ENCODE data around the gene PDCD7. TPM values are rescaled to one million over a fixed set of nuclear protein-coding genes. Genes with fewer than 3 reads are reported as not detected.

Gene PDCD7
- total RNA-seq, 1 donor from 2014 or later: 19.3 TPM

GRCh38 chr15:65068403-65068788, 65.2 kb downstream of the PDCD7 start:
- Mint-ChIP-seq H3K36me3 (ENCODE audit: low read depth, unreplicated experiment) (no peaks in the 10 kb centered on the region), H3K4me1 (ENCODE audit: unreplicated experiment) (peaks cover 2% of the 10 kb centered on the region), H3K9me3 (ENCODE audit: unreplicated experiment) (no peaks in the 10 kb centered on the region), H3K27ac (ENCODE audit: unreplicated experiment) (no peak overlapping the region), H3K4me3 (ENCODE audit: unreplicated experiment) (peak overlapping the region; percentile 78), H3K27me3 (ENCODE audit: unreplicated experiment) (peaks cover 6% of the 10 kb centered on the region)
- no peak for DNase-seq (ENCODE audit: low spot score)
- TF ChIP-seq, protein P1, sequence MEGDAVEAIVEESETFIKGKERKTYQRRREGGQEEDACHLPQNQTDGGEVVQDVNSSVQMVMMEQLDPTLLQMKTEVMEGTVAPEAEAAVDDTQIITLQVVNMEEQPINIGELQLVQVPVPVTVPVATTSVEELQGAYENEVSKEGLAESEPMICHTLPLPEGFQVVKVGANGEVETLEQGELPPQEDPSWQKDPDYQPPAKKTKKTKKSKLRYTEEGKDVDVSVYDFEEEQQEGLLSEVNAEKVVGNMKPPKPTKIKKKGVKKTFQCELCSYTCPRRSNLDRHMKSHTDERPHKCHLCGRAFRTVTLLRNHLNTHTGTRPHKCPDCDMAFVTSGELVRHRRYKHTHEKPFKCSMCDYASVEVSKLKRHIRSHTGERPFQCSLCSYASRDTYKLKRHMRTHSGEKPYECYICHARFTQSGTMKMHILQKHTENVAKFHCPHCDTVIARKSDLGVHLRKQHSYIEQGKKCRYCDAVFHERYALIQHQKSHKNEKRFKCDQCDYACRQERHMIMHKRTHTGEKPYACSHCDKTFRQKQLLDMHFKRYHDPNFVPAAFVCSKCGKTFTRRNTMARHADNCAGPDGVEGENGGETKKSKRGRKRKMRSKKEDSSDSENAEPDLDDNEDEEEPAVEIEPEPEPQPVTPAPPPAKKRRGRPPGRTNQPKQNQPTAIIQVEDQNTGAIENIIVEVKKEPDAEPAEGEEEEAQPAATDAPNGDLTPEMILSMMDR (IDR thresholded peaks at IDR 0.05; ENCODE audit: unreplicated experiment): no peak

DNA sequence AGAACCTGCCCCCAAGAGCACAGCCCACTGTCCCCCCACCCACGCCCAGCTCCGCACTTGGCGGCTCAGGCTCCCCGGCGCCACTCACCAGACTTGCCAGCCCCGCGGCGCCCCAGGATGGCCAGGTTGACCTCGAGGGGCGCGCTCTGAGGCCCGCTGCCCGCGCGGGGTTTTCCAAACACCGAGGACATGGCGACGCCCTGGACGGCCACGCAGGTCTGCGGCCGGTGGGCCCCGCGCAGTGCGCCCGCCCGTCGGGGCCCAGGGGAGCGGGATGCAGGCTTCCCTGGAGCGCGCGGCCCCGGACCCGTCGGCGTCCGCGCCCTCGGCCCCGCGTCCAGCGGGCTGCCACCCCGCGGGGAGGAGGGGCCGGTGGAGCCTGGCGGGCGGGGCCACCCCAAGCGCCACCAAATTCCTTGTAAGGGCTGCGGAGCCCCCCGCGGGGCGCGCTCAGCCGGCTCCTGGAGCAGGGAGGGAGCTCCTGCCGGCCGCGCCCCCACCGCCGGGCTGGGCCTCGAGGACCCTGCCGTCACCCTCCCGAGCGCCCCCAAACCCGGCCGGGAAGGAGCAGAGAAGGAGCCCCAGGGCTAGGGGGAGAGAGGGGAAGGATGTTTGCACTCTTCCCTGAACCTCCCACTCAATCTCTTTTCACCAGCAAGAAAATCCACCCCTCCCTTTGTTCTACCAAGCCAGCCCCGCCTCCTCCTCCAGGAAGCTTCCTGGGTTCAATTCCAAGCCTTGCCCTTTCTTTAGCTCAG, 65.8 kb downstream of the PDCD7 start, which contains the start of gene RASL12:
RASL12 (minus strand) TSS at position 347 of the 758 bp plus-strand sequence; CDS start at position 191, 156 bp downstream.
- no peak for DNase-seq (ENCODE audit: low spot score)
- Mint-ChIP-seq H3K4me1 (ENCODE audit: unreplicated experiment) (peaks cover 2% of the 10 kb centered on the region), H3K27ac (ENCODE audit: unreplicated experiment) (no peak within 1 kb of the TSS), H3K36me3 (ENCODE audit: low read depth, unreplicated experiment) (no peaks in the 10 kb centered on the region), H3K4me3 (ENCODE audit: unreplicated experiment) (peak within 1 kb of the TSS; percentile 78), H3K27me3 (ENCODE audit: unreplicated experiment) (peaks cover 6% of the 10 kb centered on the region), H3K9me3 (ENCODE audit: unreplicated experiment) (no peaks in the 10 kb centered on the region)
- TF ChIP-seq, protein P1 (IDR thresholded peaks at IDR 0.05; ENCODE audit: unreplicated experiment): no peak

Other genes with a start within 250 kb of the PDCD7 start
- gene ANKDD1A, start 221.9 kb downstream of the PDCD7 start, total RNA-seq (ENCODE audit: unreplicated experiment): 6.9 TPM
- 59.9 TPM for gene SPG21, start 143.9 kb downstream of the PDCD7 start, total RNA-seq (ENCODE audit: unreplicated experiment)
- gene MTFMT, start 104.2 kb downstream of the PDCD7 start, total RNA-seq (ENCODE audit: unreplicated experiment): 10.6 TPM
- not detected for gene SLC51B, start 88.4 kb downstream of the PDCD7 start, total RNA-seq (ENCODE audit: unreplicated experiment)
- gene RASL12, start 65.8 kb downstream of the PDCD7 start, total RNA-seq (ENCODE audit: unreplicated experiment): 0.69 TPM
- not detected for gene KBTBD13, start 57.1 kb downstream of the PDCD7 start, total RNA-seq (ENCODE audit: unreplicated experiment)
- 1.8 TPM for gene UBAP1L, start 18.6 kb downstream of the PDCD7 start, total RNA-seq (ENCODE audit: unreplicated experiment)
- gene CLPX, start 51.5 kb upstream of the PDCD7 start, total RNA-seq (ENCODE audit: unreplicated experiment): 52.1 TPM
- gene CILP, start 77.7 kb upstream of the PDCD7 start, total RNA-seq (ENCODE audit: unreplicated experiment): not detected
- 2.8 TPM for gene PARP16, start 153.1 kb upstream of the PDCD7 start, total RNA-seq (ENCODE audit: unreplicated experiment)
- not detected for gene RNU5A-1, start 162.2 kb upstream of the PDCD7 start, total RNA-seq (ENCODE audit: unreplicated experiment)
- gene RNU5B-1, start 170.9 kb upstream of the PDCD7 start, total RNA-seq (ENCODE audit: unreplicated experiment): not detected
- 538 TPM for gene IGDCC3, start 244.2 kb upstream of the PDCD7 start, total RNA-seq (ENCODE audit: unreplicated experiment)